GM21367 (cell line): Measurements from ENCODE around the gene FOXN3.
"Not testable (repeated sequence)": the region's sequence is repeated elsewhere in the genome, so short reads cannot be mapped to it uniquely, and the experiment has no call there.

Experiments
- ATAC-seq: cut with Tn5 transposase; IDR thresholded peaks from one replicate; pipeline ENCODE4 v1.9.1; 2021; ENCODE audit not compliant: unreplicated experiment

FOXN3 gene

GRCh38 chr14:89178800-89179535, 238.1 kb downstream of the FOXN3 start:
- no peak for ATAC-seq

DNA sequence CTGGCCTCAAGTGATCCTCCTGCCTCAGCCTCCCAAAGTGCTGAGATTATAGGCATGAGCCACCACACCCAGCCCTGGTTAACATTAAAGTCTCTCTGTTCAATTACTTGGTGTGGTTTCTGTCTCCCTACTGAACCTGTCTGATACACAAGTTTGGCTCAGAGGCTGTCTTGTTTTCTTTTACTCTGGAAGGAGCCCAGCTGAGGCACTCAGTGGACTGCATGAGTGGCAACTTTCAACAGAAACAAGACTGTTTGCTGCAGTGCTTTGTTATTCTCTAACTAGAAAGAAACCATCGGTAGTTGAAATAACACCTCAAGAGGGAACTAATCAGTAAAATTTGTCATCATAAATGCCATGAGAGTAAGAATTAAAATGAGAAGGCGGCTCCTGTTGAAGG, 238.7 kb downstream of the FOXN3 start:
- no peak for ATAC-seq

DNA sequence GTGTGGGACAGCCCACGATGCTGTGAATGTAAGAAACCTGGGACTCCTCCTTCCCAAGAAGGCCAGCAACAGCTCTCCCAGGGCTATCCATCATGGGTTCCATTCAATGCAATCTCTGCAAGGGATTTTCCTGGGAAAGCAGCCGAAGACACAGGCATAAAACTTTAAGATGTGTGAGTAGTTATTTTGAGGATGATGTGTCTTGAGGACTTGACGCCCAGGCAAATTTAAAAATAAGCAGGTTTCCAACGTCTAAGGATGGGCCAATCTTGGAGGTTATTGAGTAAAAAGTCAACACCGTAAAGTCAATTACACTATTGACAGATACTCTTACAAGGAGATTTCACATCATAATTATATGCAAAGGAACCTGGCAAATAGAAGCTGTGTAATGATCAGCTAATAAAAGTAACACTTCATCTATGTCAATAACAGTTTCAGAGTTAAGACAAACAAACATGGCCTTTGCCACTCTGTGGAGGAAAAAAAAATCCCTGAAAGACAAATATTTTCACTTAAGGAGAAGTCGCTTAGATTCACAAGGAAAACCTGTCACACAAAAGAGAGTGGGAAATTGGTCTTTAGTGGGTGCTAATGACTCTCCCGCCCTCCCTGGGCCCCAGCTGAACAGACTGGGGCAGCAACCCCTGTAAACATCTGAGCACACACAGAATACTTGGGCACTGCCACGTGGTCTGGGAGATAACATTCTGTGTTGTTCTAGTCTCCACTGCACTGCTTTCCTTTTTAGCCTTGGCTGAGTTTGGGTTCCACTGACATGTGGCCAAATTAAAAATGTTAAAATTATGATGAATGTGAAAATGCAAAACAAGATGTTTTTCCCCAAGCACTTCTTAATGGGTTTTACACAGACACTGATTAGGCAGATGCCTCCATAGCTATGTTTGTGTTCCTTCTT, 240.9 kb downstream of the FOXN3 start:
- no peak for ATAC-seq

- ATAC-seq = no peak
These were observed 245.4 kb downstream of the FOXN3 start for GRCh38 chr14:89171628-89172027.

- no peak for ATAC-seq
These were observed 245.9 kb downstream of the FOXN3 start for GRCh38 chr14:89171168-89171567.

GRCh38 chr14:89167705-89168104, 249.3 kb downstream of the FOXN3 start:
- no peak for ATAC-seq

DNA sequence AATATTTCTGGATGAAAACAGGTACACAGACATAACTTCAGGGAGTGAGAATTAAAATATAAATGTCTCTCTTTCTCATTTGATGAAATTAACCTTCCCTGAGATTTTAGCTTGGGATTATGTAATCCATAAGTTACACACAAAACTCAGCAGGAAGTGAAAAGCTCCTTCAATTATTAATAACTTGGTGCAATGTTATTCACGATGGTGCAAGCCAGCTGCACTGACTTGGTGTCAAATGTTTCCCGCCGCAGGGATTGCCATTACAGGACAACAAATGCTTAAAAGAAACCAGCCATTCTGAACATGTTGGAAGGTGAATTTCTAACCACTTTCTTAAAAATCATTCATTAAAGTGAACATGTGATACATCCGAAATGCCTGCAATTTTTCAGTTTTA, 250.4 kb downstream of the FOXN3 start:
- ATAC-seq = no peak

- ATAC-seq = peak; percentile 60
These were observed 251.5 kb downstream of the FOXN3 start for GRCh38 chr14:89165189-89166181.

- ATAC-seq = peak; percentile 12
These were observed 252.6 kb downstream of the FOXN3 start for GRCh38 chr14:89164168-89165073.

- ATAC-seq = no peak
These were observed 253.9 kb downstream of the FOXN3 start for GRCh38 chr14:89163031-89163636.

GRCh38 chr14:89162586-89162985, 254.4 kb downstream of the FOXN3 start:
- ATAC-seq = no peak

DNA sequence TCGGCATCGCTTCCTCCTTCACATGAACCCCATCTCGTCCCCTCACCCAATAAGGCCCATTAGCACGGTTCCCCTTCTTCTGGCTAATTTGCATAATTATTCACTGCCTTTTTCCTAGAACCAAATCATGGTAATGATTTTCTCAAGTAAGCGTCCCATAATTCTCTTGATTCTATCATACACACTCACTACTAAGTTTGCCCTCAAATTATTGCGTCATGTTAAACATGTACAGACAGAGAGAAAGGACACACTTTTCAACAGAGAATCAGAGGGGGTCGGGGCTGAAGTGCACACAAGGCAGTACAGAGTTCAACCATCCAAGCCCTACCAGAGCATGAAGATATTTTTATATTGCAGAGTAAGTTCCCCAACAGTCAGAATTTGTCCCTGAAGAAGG, 256.6 kb downstream of the FOXN3 start:
- ATAC-seq = no peak

GRCh38 chr14:89158701-89159100, 258.3 kb downstream of the FOXN3 start:
- no peak for ATAC-seq

DNA sequence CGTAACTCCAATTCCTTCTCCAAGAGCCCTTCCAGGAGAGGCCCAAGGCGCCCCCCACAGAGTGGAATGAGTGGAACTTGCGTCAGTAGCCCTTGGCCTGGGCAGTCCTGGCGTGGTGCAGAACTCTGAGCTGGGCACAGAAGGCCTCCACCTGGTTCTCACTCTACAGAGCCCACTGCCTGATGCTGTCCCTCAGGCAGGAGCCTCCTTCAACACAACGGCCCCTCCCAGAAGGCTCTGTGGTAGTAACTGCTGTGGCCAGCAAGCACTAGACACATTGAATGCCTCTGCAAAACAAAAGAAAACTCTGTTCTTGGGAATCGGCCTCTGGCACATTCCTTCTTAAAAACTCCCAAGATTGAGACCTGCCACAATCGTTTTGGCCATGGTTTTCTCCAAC, 258.9 kb downstream of the FOXN3 start:
- ATAC-seq = not testable (repeated sequence)

DNA sequence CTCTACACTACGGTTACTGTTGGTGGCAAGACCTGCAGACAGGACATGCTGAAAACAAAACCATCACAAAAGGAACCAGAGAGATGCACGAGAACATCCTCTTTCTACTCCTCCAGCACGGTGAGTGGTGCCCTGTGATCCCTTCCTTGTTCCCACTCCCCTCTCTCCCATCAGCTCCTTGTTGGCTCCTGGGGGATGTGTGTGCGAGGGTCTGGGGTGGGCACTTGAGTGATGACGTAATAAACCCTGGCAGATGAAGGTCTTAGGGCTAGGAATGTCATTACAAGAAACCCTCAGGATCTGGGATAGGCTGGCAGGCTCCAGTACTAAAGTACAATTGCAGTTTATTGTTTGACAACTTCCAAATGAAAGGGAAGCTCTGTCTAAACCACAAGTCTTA, 261.5 kb downstream of the FOXN3 start:
- no peak for ATAC-seq

DNA sequence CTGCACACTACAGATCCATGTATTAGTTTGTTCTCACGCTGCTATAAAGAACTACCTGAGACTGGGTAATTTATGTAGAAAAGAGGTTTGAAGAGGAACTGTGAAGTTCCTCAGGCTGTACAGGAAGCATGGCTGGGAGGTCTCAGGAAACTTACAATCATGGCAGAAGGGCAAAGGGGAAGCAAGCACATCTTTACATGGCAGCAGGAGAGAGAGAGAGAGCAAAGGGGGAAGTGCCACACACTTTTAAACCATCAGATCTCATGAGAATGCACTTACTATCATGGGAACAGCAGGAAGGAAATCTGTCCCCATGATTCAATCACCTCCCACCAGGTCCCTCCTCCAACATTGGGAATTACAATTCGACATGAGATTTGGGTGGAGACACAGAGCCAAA, 265.3 kb downstream of the FOXN3 start:
- ATAC-seq = not testable (repeated sequence)

- no peak for ATAC-seq
These were observed 270.8 kb downstream of the FOXN3 start for GRCh38 chr14:89146274-89146673.

DNA sequence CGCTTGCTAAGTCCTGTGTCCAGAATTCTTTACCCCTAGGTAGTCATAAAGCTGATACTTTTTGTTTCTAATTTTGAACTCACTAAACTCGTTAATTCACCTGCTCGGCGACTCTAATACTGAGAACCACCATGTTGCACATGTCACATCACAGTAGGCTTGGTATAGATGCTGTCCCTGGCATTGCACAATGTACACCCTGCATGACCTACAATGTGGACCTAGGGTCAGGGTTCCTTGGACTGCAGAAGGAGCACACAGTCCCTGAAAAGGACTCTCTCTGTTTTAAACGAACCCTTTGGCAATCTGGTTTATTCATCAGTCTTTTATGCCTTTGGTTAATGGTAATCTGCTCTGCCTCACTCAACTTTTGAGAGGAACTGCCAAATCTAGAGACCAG, 272.4 kb downstream of the FOXN3 start:
- ATAC-seq = no peak

GRCh38 chr14:89144066-89144465, 273.0 kb downstream of the FOXN3 start:
- ATAC-seq = no peak

- no peak for ATAC-seq
These were observed 273.4 kb downstream of the FOXN3 start for GRCh38 chr14:89143595-89143994.
